ENCODE results near the gene UNC13A. TPM values are rescaled to one million over a fixed set of nuclear protein-coding genes. Genes with fewer than 3 reads are reported as not detected.

The UNC13A gene
- total and polyA plus RNA-seq, 2 donors (not counting 3 experiments of a cell fraction or from before 2014, with no cell fraction given), result 0.04 to 0.09 TPM

DNA sequence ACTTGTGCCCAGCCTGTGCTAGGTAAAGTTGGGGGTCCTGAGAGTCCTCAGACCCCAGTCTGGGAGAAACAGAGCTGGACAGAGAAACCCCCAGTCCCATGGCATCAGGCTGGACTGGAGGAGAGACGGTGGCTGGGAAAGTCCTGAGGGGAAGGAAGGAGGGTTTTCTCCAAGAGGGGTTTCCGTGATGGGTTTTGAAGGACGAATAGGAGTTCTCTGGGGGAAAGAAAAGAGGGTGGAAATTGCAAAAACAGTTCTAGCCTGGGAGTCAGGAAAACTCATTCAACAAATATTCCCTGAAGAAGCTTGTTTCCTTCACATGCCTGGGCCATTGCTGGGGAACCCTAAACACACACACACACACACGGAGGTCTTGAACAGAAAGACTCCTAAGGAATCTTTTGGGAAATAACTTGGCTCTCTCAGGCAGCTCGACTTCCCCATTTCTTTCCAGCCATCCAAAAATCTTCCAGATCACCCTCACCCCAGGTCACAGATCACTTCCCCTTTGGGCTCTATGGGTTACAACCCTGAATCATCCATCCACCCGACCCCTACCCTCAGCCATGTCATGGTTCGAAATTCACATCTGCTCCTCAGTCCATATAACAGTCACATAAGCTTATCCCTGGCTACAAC, 85.2 kb downstream of the UNC13A start:
- Histone ChIP-seq H3K4me3 (replicated peaks in 1 of 3; ENCODE audit: insufficient read depth in 1 of 3, low read depth in 1 of 3, low read length in 3 of 3) (no peak overlapping the region), H2AFZ (ENCODE audit: low read depth, low read length) (no peak overlapping the region), H3K27ac (ENCODE audit: insufficient read depth, low read depth, low read length) (no peak overlapping the region), H3K79me2 (ENCODE audit: control insufficient read depth, insufficient read depth, low read length) (no peaks in the 10 kb centered on the region), H3K4me2 (ENCODE audit: insufficient read depth, low read length) (no peak overlapping the region), H3K9ac (replicated peaks; ENCODE audit: extremely low read depth, insufficient read depth, low read length) (no peak overlapping the region), H4K20me1 (replicated peaks; ENCODE audit: control insufficient read depth, extremely low read depth, insufficient read depth, low read length) (no peaks in the 10 kb centered on the region), H3K27me3 (ENCODE audit: control insufficient read depth in 2 of 2, insufficient read depth in 2 of 2, low read length in 2 of 2) (peaks cover 2 to 3% of the 10 kb centered on the region in 2 experiments), H3K9me1 (replicated peaks; ENCODE audit: control insufficient read depth, extremely low read depth, insufficient read depth, low read length) (no peaks in the 10 kb centered on the region), H3K9me3 (replicated peaks; ENCODE audit: control insufficient read depth, insufficient read depth, low read length) (no peaks in the 10 kb centered on the region), H3K36me3 (ENCODE audit: control insufficient read depth in 2 of 2, extremely low read depth in 1 of 2, insufficient read depth in 2 of 2, low read length in 2 of 2) (no peaks in the 10 kb centered on the region), H3K4me1 (ENCODE audit: control insufficient read depth, extremely low read depth, insufficient read depth, low read length) (no peaks in the 10 kb centered on the region)
- CTCF ChIA-PET, result interaction anchor here (1.0 kb wide), 1 partner anchor 107 kb away, joined by 3 read pairs; no protein-coding TSS in a partner anchor
- POLR2A ChIA-PET, result no interaction called here
- dilution Hi-C loops (cut with MboI; ENCODE audit: extremely low pct_ligation_motif_present, low sequenced_read_pairs) (no loop called here), intact Hi-C loops (cut with micrococcal nuclease) (no loop called here)
- no peak for TF ChIP-seq POLR2A (IDR thresholded peaks at IDR 0.05; ENCODE audit: low read depth, low read length)
- no peak for TF ChIP-seq POLR2AphosphoS5 (IDR thresholded peaks at IDR 0.05; ENCODE audit: insufficient read depth, low read depth, low read length)
- no peak for TF ChIP-seq FOS (IDR thresholded peaks at IDR 0.05; ENCODE audit: borderline replicate concordance, insufficient read depth, low read length)
- no peak for DNase-seq (ENCODE audit: low read depth, low spot score)
- no TSS peak for BruUV-seq (replicated peaks)
- no peak for FAIRE-seq

DNA sequence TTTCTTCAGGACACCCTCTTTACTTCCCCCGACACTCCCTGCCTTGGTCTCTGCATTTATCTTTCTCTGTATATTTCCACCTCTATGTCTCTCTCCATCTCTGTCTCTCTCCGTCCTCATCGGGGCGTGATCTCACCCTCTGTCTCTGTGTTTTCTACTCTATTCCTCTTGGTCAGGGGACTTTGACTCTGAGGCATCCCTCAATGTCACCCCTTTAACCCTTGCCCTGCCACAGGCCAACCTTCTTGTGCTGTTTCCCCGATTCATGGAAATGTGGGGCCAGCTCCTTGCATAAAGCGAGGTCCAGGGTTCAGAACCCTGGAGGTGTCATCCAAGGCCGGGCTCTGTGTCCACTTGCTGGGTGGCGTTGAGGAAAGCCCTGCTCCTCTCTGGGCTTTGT, 85.9 kb downstream of the UNC13A start:
- Histone ChIP-seq H3K27me3 (ENCODE audit: control insufficient read depth in 2 of 2, insufficient read depth in 2 of 2, low read length in 2 of 2) (peaks cover 2 to 3% of the 10 kb centered on the region in 2 experiments), H3K27ac (ENCODE audit: insufficient read depth, low read depth, low read length) (no peak overlapping the region), H3K4me2 (ENCODE audit: insufficient read depth, low read length) (no peak overlapping the region), H3K4me3 (replicated peaks in 1 of 3; ENCODE audit: insufficient read depth in 1 of 3, low read depth in 1 of 3, low read length in 3 of 3) (no peak overlapping the region), H3K36me3 (ENCODE audit: control insufficient read depth in 2 of 2, extremely low read depth in 1 of 2, insufficient read depth in 2 of 2, low read length in 2 of 2) (no peaks in the 10 kb centered on the region), H3K4me1 (ENCODE audit: control insufficient read depth, extremely low read depth, insufficient read depth, low read length) (no peaks in the 10 kb centered on the region), H3K9me3 (replicated peaks; ENCODE audit: control insufficient read depth, insufficient read depth, low read length) (no peaks in the 10 kb centered on the region), H3K9ac (replicated peaks; ENCODE audit: extremely low read depth, insufficient read depth, low read length) (no peak overlapping the region), H3K9me1 (replicated peaks; ENCODE audit: control insufficient read depth, extremely low read depth, insufficient read depth, low read length) (no peaks in the 10 kb centered on the region), H2AFZ (ENCODE audit: low read depth, low read length) (no peak overlapping the region), H3K79me2 (ENCODE audit: control insufficient read depth, insufficient read depth, low read length) (no peaks in the 10 kb centered on the region), H4K20me1 (replicated peaks; ENCODE audit: control insufficient read depth, extremely low read depth, insufficient read depth, low read length) (no peaks in the 10 kb centered on the region)
- no peak for TF ChIP-seq POLR2A (IDR thresholded peaks at IDR 0.05; ENCODE audit: low read depth, low read length)
- TF ChIP-seq, protein P1, sequence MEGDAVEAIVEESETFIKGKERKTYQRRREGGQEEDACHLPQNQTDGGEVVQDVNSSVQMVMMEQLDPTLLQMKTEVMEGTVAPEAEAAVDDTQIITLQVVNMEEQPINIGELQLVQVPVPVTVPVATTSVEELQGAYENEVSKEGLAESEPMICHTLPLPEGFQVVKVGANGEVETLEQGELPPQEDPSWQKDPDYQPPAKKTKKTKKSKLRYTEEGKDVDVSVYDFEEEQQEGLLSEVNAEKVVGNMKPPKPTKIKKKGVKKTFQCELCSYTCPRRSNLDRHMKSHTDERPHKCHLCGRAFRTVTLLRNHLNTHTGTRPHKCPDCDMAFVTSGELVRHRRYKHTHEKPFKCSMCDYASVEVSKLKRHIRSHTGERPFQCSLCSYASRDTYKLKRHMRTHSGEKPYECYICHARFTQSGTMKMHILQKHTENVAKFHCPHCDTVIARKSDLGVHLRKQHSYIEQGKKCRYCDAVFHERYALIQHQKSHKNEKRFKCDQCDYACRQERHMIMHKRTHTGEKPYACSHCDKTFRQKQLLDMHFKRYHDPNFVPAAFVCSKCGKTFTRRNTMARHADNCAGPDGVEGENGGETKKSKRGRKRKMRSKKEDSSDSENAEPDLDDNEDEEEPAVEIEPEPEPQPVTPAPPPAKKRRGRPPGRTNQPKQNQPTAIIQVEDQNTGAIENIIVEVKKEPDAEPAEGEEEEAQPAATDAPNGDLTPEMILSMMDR (IDR thresholded peaks at IDR 0.05; ENCODE audit: extremely low read depth in 1 of 2, insufficient read depth in 1 of 2, low read depth in 1 of 2, low read length in 2 of 2), result no peak
- TF ChIP-seq JUN (IDR thresholded peaks at IDR 0.05; ENCODE audit: borderline replicate concordance, insufficient read depth, insufficient read length, low read depth), result no peak
- TF ChIP-seq POLR2AphosphoS5 (IDR thresholded peaks at IDR 0.05; ENCODE audit: insufficient read depth, low read depth, low read length), result no peak
- TF ChIP-seq, protein P2, sequence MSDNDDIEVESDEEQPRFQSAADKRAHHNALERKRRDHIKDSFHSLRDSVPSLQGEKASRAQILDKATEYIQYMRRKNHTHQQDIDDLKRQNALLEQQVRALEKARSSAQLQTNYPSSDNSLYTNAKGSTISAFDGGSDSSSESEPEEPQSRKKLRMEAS (IDR thresholded peaks at IDR 0.05; ENCODE audit: insufficient read depth, insufficient read length), result no peak
- TF ChIP-seq EZH2 (IDR thresholded peaks at IDR 0.05; ENCODE audit: borderline replicate concordance, low read depth, low read length, severe bottlenecking), result no peak
- no peak for TF ChIP-seq MYC (IDR thresholded peaks at IDR 0.05; ENCODE audit: low read depth, low read length)
- no peak for TF ChIP-seq FOS (IDR thresholded peaks at IDR 0.05; ENCODE audit: borderline replicate concordance, insufficient read depth, low read length)
- no peak for TF ChIP-seq GATA2 (IDR thresholded peaks at IDR 0.05; ENCODE audit: insufficient read depth, insufficient read length, low read depth, low read length)
- no TSS peak for BruUV-seq (replicated peaks)
- ChIA-PET CTCF (no interaction called here), POLR2A (no interaction called here)
- DNase-seq (ENCODE audit: low read depth, low spot score), result no peak
- dilution Hi-C loops (cut with MboI; ENCODE audit: extremely low pct_ligation_motif_present, low sequenced_read_pairs) (no loop called here), intact Hi-C loops (cut with micrococcal nuclease) (no loop called here)
- no peak for FAIRE-seq

Measured in endothelial cell of umbilical vein (primary cell).